Esophagus squamous epithelium (tissue), 4 donors: ENCODE data around the gene ARHGAP25.

Source experiments
- CTCF ChIP-seq, 6 experiments: fragments of 450-650 bp in 4 of 6; fragments of 200-600 bp in 2 of 6; sonication (generic) in 2 of 6; IDR thresholded peaks; one replicate each; pipeline ENCODE4 v1.5.1; 2016 to 2019; ENCODE audit warnings: antibody characterized with exemption in 6 of 6, mild to moderate bottlenecking in 4 of 6, moderate library complexity in 4 of 6
- POLR2A ChIP-seq, 4 donors: fragments of 450-650 bp; IDR thresholded peaks; one replicate each; pipeline ENCODE4 v1.6.1; 2017; ENCODE audit warnings: antibody characterized with exemption in 4 of 4, mild to moderate bottlenecking in 4 of 4, moderate library complexity in 3 of 4

- TF ChIP-seq CTCF (IDR thresholded peaks at IDR 0.05) (no peak), POLR2A (IDR thresholded peaks at IDR 0.05) (no peak)
These were observed 8.5 kb upstream of the ARHGAP25 start for GRCh38 chr2:68726100-68726499.
